ENCODE data around the gene UBXN4. TPM values are rescaled to one million over a fixed set of nuclear protein-coding genes. Genes with fewer than 3 reads are reported as not detected.

Gene UBXN4
- total RNA-seq, 3 donors from 2014 or later (not counting 1 experiment from before 2014, with no cell fraction given) = 129 to 153 (median 150) TPM

DNA sequence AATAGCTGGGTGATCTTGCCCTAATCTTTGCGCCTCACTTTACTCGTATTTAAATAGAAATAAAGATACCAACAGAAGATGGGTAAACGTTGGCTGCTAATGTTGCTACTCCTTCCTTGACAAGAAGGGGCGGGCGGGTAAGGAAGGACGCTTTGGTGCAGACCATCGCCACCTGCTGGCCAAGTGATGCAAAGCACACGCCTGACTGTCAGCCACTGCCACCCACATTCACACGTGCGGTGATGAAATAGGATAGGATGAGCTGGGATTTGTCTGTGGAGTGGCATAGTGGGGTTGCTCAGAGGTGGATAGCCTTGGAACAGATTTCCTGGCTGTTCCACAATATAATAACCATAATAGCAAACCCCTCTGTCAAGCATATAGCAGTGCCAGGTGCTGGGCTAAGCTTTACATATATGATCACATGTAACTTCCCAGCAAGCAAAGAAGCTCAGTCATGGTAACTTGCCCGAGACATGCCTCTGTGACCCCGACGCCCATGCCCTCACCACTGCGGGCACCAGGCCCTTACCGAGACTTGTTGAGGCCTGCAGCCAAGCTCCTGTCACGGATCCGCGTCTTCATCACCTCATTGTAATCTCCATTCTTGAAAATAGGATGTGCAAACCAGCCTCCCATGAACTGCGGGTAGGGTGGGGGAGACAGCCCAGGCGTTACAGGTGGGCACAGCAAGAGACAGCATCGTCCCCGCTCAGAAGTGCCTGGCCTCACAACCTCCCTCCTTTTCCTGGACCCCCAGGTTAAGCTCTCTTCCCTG lies 56.0 kb downstream of the UBXN4 start:
- Mint-ChIP-seq H3K9me3 (peaks cover 0 to 2% of the 10 kb centered on the region in 2 donors), H3K4me3 (no peak overlapping the region), H3K4me1 (peaks cover 5 to 14% of the 10 kb centered on the region in 2 donors), H3K27me3 (ENCODE audit: low read depth in 2 of 2) (peaks cover 0 to 6% of the 10 kb centered on the region in 2 donors), H3K36me3 (no peaks in the 10 kb centered on the region), H3K27ac (no peak overlapping the region)
- WGBS (ENCODE audit: insufficient coverage) = 56% methylated on average over 20 of the region's 22 CpGs
- peak; percentile 72 to 89 for DNase-seq
- ATAC-seq = peak; percentile 88 to 90 (median 90)
- intact Hi-C loops (cut with micrococcal nuclease) = loop anchor here (1.0 kb wide), 1 partner anchor 808 kb away; no protein-coding TSS in a partner anchor
- no peaks in the 10 kb centered on the region for H3K27me3 ChIP-seq (ENCODE audit: control insufficient read depth, insufficient read depth, low read length)
- TF ChIP-seq, protein P1, sequence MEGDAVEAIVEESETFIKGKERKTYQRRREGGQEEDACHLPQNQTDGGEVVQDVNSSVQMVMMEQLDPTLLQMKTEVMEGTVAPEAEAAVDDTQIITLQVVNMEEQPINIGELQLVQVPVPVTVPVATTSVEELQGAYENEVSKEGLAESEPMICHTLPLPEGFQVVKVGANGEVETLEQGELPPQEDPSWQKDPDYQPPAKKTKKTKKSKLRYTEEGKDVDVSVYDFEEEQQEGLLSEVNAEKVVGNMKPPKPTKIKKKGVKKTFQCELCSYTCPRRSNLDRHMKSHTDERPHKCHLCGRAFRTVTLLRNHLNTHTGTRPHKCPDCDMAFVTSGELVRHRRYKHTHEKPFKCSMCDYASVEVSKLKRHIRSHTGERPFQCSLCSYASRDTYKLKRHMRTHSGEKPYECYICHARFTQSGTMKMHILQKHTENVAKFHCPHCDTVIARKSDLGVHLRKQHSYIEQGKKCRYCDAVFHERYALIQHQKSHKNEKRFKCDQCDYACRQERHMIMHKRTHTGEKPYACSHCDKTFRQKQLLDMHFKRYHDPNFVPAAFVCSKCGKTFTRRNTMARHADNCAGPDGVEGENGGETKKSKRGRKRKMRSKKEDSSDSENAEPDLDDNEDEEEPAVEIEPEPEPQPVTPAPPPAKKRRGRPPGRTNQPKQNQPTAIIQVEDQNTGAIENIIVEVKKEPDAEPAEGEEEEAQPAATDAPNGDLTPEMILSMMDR (IDR thresholded peaks at IDR 0.05) = peak; percentile 85
- no peak overlapping the region for H3K27ac ChIP-seq (ENCODE audit: low read length)
- peaks cover 12% of the 10 kb centered on the region for H3K4me1 ChIP-seq (ENCODE audit: control insufficient read depth, insufficient read depth, low read length)
- no peak overlapping the region for H3K4me3 ChIP-seq (ENCODE audit: low read length)
- peaks cover 14% of the 10 kb centered on the region for H3K9me3 ChIP-seq (ENCODE audit: control insufficient read depth, insufficient read depth, low read length)
- H3K36me3 ChIP-seq (ENCODE audit: control insufficient read depth, insufficient read depth, low read length) = no peaks in the 10 kb centered on the region

DNA sequence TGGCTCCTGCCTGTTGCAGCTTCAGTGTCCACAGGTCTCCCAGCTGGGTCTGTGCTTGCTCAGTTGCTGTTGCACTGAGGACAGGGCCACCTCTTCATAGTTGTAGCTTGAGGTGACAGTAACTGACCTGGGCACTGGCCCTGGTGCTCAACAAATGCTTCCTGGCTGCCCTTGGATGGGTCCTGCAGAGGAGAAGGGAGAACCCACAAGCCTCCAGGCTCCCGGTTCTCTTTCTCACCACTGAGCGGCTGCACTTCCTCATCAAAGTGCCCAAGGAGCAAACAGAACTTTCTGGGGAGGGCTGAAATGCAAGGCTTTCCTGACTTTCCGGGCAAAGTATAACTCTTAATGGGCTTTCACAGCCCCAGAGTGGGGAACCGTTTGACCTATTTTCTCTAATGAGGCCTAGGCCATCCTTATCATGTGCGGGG lies 56.6 kb downstream of the UBXN4 start:
- Mint-ChIP-seq H3K27ac (no peak overlapping the region), H3K36me3 (no peaks in the 10 kb centered on the region), H3K4me3 (no peak overlapping the region), H3K4me1 (peaks cover 5 to 10% of the 10 kb centered on the region in 2 donors), H3K27me3 (ENCODE audit: low read depth in 2 of 2) (peaks cover 0 to 6% of the 10 kb centered on the region in 2 donors), H3K9me3 (peaks cover 0 to 2% of the 10 kb centered on the region in 2 donors)
- Histone ChIP-seq H3K36me3 (ENCODE audit: control insufficient read depth, insufficient read depth, low read length) (no peaks in the 10 kb centered on the region), H3K27me3 (ENCODE audit: control insufficient read depth, insufficient read depth, low read length) (no peaks in the 10 kb centered on the region), H3K4me1 (ENCODE audit: control insufficient read depth, insufficient read depth, low read length) (peaks cover 7% of the 10 kb centered on the region), H3K4me3 (ENCODE audit: low read length) (no peak overlapping the region), H3K9me3 (ENCODE audit: control insufficient read depth, insufficient read depth, low read length) (peaks cover 14% of the 10 kb centered on the region), H3K27ac (ENCODE audit: low read length) (no peak overlapping the region)
- ATAC-seq = no peak
- intact Hi-C loops (cut with micrococcal nuclease) = no loop called here
- WGBS (ENCODE audit: insufficient coverage) = 39% methylated on average over 3 of the region's 5 CpGs
- TF ChIP-seq, protein P1 (IDR thresholded peaks at IDR 0.05) = no peak
- DNase-seq = no peak

DNA sequence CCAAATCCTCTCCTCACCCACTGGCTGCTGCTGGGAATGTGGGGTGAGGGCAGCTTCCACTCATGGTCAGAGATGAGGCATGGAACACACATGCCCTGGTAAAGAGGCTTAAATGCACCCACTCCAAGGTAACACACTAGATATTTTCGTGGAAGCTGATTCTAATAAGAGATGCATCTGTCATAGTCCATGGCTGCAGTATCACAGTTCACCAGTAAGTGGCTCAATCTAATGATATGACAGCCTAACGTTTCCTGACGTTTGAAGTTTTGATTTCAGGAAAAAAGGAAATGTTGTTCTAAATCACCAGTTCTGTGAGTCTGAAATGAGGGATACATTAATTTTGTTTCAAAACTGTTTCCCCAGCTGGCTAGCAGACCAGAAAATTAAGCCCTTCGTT lies 57.1 kb downstream of the UBXN4 start:
- no peak for DNase-seq
- Mint-ChIP-seq H3K4me3 (no peak overlapping the region), H3K27me3 (ENCODE audit: low read depth in 2 of 2) (peaks cover 0 to 6% of the 10 kb centered on the region in 2 donors), H3K36me3 (no peaks in the 10 kb centered on the region), H3K9me3 (peaks cover 0 to 2% of the 10 kb centered on the region in 2 donors), H3K4me1 (peaks cover 5 to 10% of the 10 kb centered on the region in 2 donors), H3K27ac (no peak overlapping the region)
- Histone ChIP-seq H3K36me3 (ENCODE audit: control insufficient read depth, insufficient read depth, low read length) (no peaks in the 10 kb centered on the region), H3K4me1 (ENCODE audit: control insufficient read depth, insufficient read depth, low read length) (peaks cover 7% of the 10 kb centered on the region), H3K27me3 (ENCODE audit: control insufficient read depth, insufficient read depth, low read length) (no peaks in the 10 kb centered on the region), H3K9me3 (ENCODE audit: control insufficient read depth, insufficient read depth, low read length) (peaks cover 14% of the 10 kb centered on the region), H3K27ac (ENCODE audit: low read length) (no peak overlapping the region), H3K4me3 (ENCODE audit: low read length) (no peak overlapping the region)
- 36% methylated on average over 4 of the region's 4 CpGs for WGBS (ENCODE audit: insufficient coverage)
- no peak for ATAC-seq
- TF ChIP-seq, protein P1 (IDR thresholded peaks at IDR 0.05) = no peak
- intact Hi-C loops (cut with micrococcal nuclease) = no loop called here

Measured in natural killer cell (primary cell).